Myocyte (in vitro differentiated cells): ENCODE data around the gene ASMTL. TPM values are rescaled to one million over a fixed set of nuclear protein-coding genes. Genes with fewer than 3 reads are reported as not detected.
A peak's percentile ranks its signal among the peaks of the same experiment; 100 is the strongest.
"Not testable (repeated sequence)": the region's sequence is repeated elsewhere in the genome, so short reads cannot be mapped to it uniquely, and the experiment has no call there.

Experiments
- DNase-seq: peaks from one replicate; pipeline ENCODE4 v3.0.0-alpha.2; 2012; ENCODE audit warnings: low read depth
- total RNA-seq: library from RNA; depleted of rRNA; stranded (reverse); fragments of >200 nt; gene quantifications from 2 replicates; pipeline ENCODE4 v1.2.3, GENCODE V29; 2014

Gene ASMTL
- total RNA-seq, 1 donor from 2014 or later, result 18.8 TPM

- no peak for DNase-seq
Measured at GRCh38 chrX:1442016-1442665, 10.6 kb downstream of the ASMTL start.

DNA sequence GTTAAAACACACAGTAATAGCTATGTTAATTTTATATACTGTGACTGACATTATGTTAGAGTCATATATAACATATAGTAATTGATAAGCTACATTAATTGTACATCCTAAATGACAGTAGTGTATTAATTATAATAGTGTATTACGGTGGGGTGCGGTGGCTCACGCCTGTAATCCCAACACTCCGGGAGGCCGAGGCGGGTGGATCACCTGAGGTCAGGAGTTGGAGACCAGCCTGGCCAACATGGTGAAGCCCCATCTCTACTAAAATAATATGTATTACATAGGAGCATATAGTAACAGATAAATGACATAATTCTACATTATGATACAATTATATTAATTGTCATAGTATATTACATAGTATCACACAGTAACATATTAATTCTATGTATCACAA is 12.2 kb downstream of the ASMTL start:
- DNase-seq, result no peak

GRCh38 chrX:1435241-1435895 is 17.3 kb downstream of the ASMTL start:
- DNase-seq, result no peak

GRCh38 chrX:1434871-1435240 is 17.9 kb downstream of the ASMTL start:
- no peak for DNase-seq

DNA sequence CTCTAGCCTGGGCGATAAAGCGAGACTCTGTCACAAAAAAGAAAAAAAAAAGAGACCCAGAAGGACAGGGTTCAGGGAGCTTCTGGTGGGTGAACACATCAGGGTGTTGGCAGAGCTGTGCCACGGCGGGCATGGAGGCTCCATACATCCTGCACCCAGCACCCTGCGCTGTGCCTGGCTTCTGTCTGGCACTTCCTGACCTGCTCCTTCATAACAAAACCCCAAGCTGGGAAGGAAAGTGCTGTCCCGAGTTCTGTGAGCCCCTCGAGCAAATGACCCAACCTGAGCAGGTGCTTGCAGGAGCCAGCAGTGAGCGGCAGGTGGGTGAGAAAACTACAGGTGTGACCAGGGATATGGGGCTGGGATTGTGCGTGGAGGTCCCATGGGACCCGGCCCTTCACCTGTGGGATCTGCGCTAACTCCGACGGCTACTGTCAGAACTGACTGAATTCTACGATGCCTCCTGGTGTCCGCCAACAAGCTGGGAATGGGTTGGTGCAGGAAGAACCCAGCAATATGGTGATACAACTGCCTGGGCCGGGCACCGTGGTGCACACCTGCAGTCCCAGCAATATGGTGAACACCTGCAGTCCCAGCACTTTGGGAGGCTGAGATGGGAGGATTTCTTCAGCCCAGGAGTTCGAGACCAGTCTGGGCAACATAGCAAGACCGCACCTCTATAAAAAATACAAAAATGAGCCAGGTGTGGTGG is 18.9 kb downstream of the ASMTL start:
- DNase-seq, result no peak

DNA sequence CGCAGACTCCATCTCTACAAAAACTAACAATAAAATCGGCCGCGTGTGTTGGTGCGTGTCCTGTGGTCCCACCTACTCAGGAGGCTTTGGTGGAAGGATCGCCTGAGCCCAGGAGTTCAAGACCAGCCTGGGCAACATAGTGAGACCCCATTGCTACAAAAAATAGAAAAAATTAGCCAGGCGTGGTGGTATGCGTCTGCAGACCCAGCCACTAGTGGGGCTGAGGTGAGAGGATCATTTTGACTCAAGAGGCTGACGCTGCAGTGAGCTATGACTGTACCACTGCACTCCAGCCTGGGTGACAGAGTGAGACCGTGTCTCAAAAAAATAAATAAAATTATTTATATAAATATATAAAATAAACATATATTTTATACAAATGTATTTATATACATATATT is 22.3 kb downstream of the ASMTL start:
- DNase-seq, result no peak

DNA sequence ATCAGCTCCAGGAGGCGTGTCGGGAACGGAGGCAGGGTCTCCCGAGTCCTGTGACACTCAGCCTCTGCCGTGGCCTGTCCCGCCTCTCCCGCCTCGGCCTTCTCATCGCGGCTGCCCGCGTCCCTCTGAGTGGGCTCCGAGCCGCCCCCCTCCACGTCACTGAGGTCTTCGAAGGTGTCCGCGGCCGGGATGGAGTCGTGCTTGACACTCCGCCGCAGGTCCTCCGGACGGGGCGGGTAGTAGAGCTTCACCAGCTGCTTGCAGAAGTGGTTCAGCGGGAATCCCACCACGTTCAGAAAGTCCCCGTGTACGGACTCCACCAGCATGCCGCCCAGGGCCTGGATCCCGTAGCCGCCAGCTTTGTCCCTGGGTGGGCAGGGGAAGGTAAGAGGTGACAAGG is 25.0 kb downstream of the ASMTL start:
- DNase-seq, result no peak

GRCh38 chrX:1426321-1426720 is 26.4 kb downstream of the ASMTL start:
- not testable (repeated sequence) for DNase-seq

DNA sequence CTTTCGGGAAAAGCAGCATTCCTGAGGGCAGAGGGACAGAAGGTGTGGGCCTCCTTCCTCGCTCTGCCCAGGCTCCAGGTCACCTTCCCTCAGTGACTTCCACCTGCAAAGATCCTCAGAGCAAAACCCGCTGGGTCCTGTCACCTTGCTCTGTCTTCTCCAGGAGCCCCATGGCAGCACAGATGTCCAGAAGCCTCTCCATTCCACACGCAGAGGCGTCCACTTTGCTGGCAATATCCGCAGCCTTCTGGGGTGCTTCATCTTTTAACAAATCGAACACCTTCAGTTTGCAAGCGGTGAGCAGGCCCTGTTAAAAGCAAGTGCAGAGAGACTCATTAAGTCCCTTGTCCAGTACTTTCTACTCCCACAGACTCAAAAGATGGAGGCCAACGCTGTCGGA is 27.3 kb downstream of the ASMTL start:
- DNase-seq, result no peak

GRCh38 chrX:1424147-1424851 is 28.4 kb downstream of the ASMTL start:
- DNase-seq, result no peak

DNA sequence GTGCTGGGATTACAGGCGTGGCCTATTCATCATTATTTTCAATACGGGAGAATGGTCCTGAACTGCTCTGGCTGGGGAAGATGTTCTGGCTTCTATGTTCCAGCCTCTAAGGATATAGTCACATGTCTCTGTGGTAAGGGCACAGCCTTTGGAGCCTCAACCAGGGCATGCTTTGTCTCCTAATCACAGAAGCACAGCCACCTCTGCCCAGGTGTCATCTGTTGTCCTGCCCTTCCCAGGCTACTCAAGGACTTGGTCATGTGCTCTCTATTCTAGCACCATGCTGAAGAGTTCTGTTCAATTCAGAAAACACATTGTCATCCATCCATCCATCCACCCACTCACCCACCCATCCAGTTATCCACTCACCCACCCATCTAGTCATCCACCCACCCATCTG is 29.5 kb downstream of the ASMTL start:
- DNase-seq, result no peak

- no peak for DNase-seq
Measured at GRCh38 chrX:1422135-1422465, 30.6 kb downstream of the ASMTL start.

- peak; percentile 66 for DNase-seq
Measured at GRCh38 chrX:1421433-1422134, 31.1 kb downstream of the ASMTL start.

- DNase-seq, result no peak
Measured at GRCh38 chrX:1420371-1420770, 32.3 kb downstream of the ASMTL start.

DNA sequence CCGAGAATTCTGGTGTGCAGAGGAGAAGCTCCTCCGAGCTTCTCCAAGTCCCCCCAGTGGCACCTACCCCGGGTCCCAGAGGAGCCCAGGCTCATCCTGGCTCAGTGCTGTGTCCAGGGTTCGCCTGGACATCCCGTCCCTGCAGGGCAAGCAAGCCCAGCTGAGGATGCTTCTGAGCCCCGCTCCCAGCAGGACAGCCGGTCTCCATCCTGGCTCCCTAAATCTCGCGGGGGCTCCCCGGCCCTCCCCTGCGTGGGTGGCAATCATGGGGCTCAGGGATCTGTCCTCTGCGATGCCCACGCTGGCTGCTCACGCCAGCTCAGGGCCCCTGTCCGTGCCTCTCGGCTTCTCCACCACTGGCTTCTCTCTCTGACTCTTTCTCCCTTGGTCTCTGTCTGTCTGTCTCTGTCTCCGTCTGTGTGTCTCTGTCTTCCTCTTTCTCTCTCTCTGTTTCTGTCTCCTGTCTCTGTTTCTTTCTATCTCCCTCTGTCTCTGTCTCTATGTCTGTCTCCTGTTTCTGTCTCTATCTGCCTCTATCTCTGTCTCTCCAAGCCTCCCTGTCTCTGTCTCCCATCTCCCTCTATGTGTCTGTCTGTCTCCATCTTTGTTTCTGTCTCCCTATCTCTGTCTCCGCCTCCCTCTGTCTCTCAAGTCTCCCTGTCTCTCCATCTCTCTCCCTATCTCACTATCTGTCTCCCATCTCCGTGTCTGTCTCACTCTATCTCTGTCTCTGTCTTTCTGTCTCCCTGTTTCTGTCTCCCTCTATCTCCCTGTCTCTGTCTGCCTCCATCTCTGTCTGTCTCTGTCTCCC is 33.0 kb downstream of the ASMTL start:
- DNase-seq, result no peak

GRCh38 chrX:1418901-1419544 is 33.7 kb downstream of the ASMTL start:
- no peak for DNase-seq

DNA sequence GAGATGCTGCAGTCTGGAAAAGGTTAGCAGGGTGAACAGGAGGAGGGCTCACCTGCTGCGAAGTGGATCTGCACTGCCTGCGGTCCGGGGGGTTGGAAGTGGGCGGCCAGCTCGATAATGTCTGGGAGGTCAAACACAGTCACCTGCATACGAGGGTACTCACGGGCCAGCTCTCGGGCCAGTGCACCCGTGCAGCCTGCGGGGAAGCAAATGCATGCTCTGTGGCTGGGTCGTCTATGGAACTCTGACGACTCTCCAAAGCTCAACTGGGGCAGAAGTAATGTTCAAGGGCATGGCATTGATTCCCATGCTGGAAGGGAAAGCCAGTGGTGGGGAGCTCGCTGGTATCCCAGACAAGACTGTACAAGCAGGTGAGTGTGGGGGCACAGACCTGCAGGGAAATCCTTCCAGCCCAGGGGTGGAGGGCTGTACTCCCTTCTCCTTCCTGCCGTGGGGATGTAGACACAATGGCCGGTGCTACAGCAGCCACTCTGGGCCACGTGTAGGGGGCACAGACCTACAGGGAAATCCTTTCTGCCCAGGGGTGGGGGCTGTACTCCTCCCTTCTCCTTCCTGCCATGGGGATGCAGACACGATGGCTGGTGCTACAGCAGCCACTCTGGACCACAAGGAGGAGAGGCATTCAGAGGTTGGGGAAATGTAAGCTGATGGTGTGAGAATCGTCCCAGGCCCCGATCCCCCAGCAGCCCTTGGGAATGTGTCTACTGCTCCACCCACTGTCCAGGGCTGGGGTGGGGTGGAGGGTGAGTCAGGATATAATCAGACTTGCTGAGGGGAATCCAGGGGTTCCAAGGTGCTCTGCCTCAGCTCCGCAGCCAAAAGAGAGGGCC is 34.6 kb downstream of the ASMTL start:
- no peak for DNase-seq

DNA sequence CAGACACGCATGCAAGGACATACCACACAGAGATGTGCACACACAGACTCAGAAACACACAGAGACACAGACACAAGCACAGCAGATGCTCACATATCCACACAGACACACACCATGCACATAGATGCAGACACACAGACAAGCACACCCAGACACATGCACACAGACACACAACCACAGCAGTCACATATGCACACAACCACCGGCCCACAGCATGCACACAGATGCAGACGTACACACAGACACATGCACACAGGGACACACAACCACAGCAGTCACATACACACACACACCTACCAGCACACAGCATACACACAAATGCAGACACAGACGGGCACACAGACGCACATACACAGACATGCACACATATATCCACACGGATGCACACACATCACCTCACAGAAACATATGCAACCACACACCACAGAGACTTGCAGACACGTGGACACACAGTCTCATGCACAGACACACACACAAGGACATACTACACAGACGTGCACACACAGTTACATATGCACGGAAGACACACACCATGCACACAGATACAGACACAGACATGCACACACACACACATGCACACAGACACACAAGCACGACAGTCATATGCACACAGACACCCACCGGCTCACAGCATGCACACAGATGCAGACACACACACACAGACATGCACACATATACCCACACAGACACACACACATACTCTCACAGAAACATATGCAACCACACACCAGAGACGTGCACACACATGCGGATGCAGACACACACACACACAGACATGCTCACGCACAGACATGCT is 35.5 kb downstream of the ASMTL start:
- DNase-seq, result no peak
